Panc1 (cell line): ENCODE data around the gene GALNT10. TPM values are rescaled to one million over a fixed set of nuclear protein-coding genes. Genes with fewer than 3 reads are reported as not detected.

Source experiments
- ATAC-seq: fragments of 200-7000 bp; cut with Tn5 transposase; 2 replicates; pipeline ENCODE4 v1.9.1; 2020; ENCODE audit warnings: mild to moderate bottlenecking, moderate library complexity
- BruUV-seq: library from RNA; stranded (reverse); fragments of 400-500 nt; replicated peaks from 2 replicates; lab custom pipeline; 2021; lab: Mats Ljungman, UMichigan
- CTCF ChIA-PET: fragments of 300-600 bp; sonication (Branson Sonifier 250); formaldehyde crosslinking; loops from one replicate; lab custom pipeline; 2022; ENCODE audit warnings: antibody characterized with exemption; lab: Charles Lee
- POLR2A ChIA-PET: fragments of 300-600 bp; sonication (Branson Sonifier 250); formaldehyde crosslinking; loops from one replicate; lab custom pipeline; 2022; ENCODE audit warnings: antibody characterized with exemption; lab: Charles Lee
- DNase-seq: peaks from one replicate; pipeline ENCODE4 v3.0.0-alpha.2; 2010; ENCODE audit warnings: low read depth, low spot score
- H3K27ac ChIP-seq: 2 replicates; pipeline ENCODE4 v1.5.1; 2011; ENCODE audit warnings: mild to moderate bottlenecking, low read length, inconsistent platforms
- H3K27me3 ChIP-seq: fragments of 200-500 bp; sonication (Bioruptor generic); 2 replicates; pipeline ENCODE4 v1.6.0; 2014; ENCODE audit warnings: low read length, inconsistent platforms; ENCODE audit not compliant: control insufficient read depth, insufficient read depth
- H3K36me3 ChIP-seq: fragments of 200-500 bp; sonication (Bioruptor generic); 2 replicates; pipeline ENCODE4 v1.5.1; 2014; ENCODE audit warnings: inconsistent platforms, mild to moderate bottlenecking, low read length, moderate library complexity; ENCODE audit not compliant: control insufficient read depth, insufficient read depth
- H3K4me1 ChIP-seq: 2 replicates; pipeline ENCODE4 v1.5.1; 2011; ENCODE audit warnings: inconsistent platforms, mild to moderate bottlenecking, low read length, moderate library complexity; ENCODE audit not compliant: control insufficient read depth, insufficient read depth
- H3K4me3 ChIP-seq, 2 experiments: 2 replicates each; pipeline ENCODE4 v1.5.1; 2011 to 2012; ENCODE audit warnings: low read depth in 2 of 2, low read length in 2 of 2, mild to moderate bottlenecking in 2 of 2, inconsistent platforms in 1 of 2, moderate library complexity in 1 of 2
- H3K9me3 ChIP-seq: fragments of 200-500 bp; sonication (Bioruptor generic); 2 replicates; pipeline ENCODE4 v1.5.1; 2014; ENCODE audit warnings: low read depth, mild to moderate bottlenecking, inconsistent platforms, low read length, moderate library complexity; ENCODE audit not compliant: control insufficient read depth, insufficient read depth
- POLR2AphosphoS5 ChIP-seq: IDR thresholded peaks from 2 replicates; pipeline ENCODE4 v1.6.1; 2012; ENCODE audit warnings: mild to moderate bottlenecking, low read depth, low read length, moderate library complexity
- SIN3A ChIP-seq: IDR thresholded peaks from 2 replicates; pipeline ENCODE4 v1.6.1; 2012; ENCODE audit warnings: low read depth, mild to moderate bottlenecking, low read length, moderate library complexity, borderline replicate concordance; ENCODE audit not compliant: insufficient read depth
- TCF7L2 ChIP-seq: IDR thresholded peaks from 2 replicates; pipeline ENCODE4 v1.6.1; 2011; ENCODE audit warnings: mild to moderate bottlenecking, low read depth, low read length, inconsistent platforms
- in situ Hi-C: cut with HindIII; loops from 2 replicates; pipeline ENCODE4 v1.10.0; 2016; ENCODE audit warnings: low sequenced_read_pairs, low pct_unique_long_range_greater_than_20kb
- intact Hi-C: fragments of 100-400 bp; cut with micrococcal nuclease; formaldehyde crosslinking; loops from one replicate; pipeline ENCODE4 v1.10.0; 2022; ENCODE audit not compliant: unreplicated experiment
- total RNA-seq: library from RNA; stranded (reverse); gene quantifications from one replicate; pipeline ENCODE4 v1.2.1, GENCODE V29; 2021; ENCODE audit not compliant: unreplicated experiment
- TF ChIP-seq, protein P1 (sequence below), 2 experiments: IDR thresholded peaks; 2 replicates each; pipeline ENCODE4 v1.6.1; 2011 to 2012; ENCODE audit warnings: low read depth in 2 of 2, control low read depth in 1 of 2, low read length in 1 of 2, mild to moderate bottlenecking in 1 of 2, moderate library complexity in 1 of 2; ENCODE audit not compliant: insufficient read depth in 1 of 2
- TF ChIP-seq, protein P2 (sequence below): fragments of 450-650 bp; IDR thresholded peaks from 2 replicates; pipeline ENCODE4 v1.5.1; 2017; ENCODE audit warnings: mild to moderate bottlenecking

Gene GALNT10
- total RNA-seq, 1 experiment from 2014 or later, result 50.5 TPM

DNA sequence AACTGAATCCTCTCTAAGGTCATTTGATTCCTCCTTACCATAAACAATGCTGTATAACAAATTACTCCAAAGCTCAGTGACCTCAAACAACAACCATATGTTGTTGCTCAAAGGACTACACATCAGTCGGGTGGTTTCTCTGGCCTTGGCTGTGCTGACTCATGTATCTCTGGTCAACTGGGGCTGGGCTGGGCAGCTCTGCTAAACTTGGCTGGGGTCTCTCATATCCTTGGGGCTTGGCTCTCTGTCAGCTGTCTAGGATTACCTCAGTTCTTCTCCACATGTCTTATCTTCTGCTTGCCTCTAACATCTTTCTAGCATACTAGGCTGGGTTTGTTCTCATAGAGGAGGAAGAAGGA lies 86.4 kb downstream of the GALNT10 start:
- POLR2A ChIA-PET, result no interaction called here
- no peak for DNase-seq

DNA sequence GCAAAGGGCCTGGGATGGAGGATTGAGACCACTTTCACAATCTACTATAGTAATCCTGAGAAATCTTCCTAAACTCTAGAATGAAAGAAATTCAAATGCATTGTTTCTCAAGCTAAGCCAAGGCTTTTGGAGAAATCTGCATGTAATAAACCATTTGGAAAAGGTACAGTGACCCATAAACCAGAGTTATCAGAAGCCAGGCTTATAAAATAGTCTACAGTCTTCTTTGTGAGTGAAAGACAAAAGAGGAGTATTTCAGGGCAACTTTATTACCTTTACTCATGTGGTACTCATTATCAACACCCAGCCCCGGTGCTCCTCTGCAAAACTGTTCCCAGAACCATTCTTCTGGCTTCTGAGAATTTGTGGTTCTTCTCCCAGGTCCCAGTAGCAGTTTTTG lies 87.0 kb downstream of the GALNT10 start:
- Histone ChIP-seq H3K4me3 (no peak overlapping the region), H3K27me3 (no peaks in the 10 kb centered on the region), H3K27ac (no peak overlapping the region), H3K36me3 (no peaks in the 10 kb centered on the region), H3K4me1 (0 out of 2 replicates have a peak, but pooled peaks cover 9% of the 10 kb centered on the region), H3K9me3 (no peaks in the 10 kb centered on the region)
- ChIA-PET CTCF (interaction anchor here (0.6 kb wide), 1 partner anchor 128 kb away, joined by 3 read pairs; no protein-coding TSS in a partner anchor), POLR2A (no interaction called here)
- no TSS peak for BruUV-seq
- TF ChIP-seq TCF7L2 (no peak), SIN3A (no peak), POLR2AphosphoS5 (no peak)
- TF ChIP-seq, protein P1, sequence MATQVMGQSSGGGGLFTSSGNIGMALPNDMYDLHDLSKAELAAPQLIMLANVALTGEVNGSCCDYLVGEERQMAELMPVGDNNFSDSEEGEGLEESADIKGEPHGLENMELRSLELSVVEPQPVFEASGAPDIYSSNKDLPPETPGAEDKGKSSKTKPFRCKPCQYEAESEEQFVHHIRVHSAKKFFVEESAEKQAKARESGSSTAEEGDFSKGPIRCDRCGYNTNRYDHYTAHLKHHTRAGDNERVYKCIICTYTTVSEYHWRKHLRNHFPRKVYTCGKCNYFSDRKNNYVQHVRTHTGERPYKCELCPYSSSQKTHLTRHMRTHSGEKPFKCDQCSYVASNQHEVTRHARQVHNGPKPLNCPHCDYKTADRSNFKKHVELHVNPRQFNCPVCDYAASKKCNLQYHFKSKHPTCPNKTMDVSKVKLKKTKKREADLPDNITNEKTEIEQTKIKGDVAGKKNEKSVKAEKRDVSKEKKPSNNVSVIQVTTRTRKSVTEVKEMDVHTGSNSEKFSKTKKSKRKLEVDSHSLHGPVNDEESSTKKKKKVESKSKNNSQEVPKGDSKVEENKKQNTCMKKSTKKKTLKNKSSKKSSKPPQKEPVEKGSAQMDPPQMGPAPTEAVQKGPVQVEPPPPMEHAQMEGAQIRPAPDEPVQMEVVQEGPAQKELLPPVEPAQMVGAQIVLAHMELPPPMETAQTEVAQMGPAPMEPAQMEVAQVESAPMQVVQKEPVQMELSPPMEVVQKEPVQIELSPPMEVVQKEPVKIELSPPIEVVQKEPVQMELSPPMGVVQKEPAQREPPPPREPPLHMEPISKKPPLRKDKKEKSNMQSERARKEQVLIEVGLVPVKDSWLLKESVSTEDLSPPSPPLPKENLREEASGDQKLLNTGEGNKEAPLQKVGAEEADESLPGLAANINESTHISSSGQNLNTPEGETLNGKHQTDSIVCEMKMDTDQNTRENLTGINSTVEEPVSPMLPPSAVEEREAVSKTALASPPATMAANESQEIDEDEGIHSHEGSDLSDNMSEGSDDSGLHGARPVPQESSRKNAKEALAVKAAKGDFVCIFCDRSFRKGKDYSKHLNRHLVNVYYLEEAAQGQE (IDR thresholded peaks at IDR 0.05; ENCODE audit: insufficient read depth in 1 of 2, low read depth in 2 of 2, low read length in 1 of 2), result no peak
- TF ChIP-seq, protein P2, sequence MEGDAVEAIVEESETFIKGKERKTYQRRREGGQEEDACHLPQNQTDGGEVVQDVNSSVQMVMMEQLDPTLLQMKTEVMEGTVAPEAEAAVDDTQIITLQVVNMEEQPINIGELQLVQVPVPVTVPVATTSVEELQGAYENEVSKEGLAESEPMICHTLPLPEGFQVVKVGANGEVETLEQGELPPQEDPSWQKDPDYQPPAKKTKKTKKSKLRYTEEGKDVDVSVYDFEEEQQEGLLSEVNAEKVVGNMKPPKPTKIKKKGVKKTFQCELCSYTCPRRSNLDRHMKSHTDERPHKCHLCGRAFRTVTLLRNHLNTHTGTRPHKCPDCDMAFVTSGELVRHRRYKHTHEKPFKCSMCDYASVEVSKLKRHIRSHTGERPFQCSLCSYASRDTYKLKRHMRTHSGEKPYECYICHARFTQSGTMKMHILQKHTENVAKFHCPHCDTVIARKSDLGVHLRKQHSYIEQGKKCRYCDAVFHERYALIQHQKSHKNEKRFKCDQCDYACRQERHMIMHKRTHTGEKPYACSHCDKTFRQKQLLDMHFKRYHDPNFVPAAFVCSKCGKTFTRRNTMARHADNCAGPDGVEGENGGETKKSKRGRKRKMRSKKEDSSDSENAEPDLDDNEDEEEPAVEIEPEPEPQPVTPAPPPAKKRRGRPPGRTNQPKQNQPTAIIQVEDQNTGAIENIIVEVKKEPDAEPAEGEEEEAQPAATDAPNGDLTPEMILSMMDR, result no peak
- ATAC-seq, result no peak
- intact Hi-C loops, result no loop called here
- in situ Hi-C loops, result no loop called here
- DNase-seq, result no peak

More for the DNA sequence above, 86.4 kb downstream of the GALNT10 start:
- no peak for ATAC-seq
- no TSS peak for BruUV-seq
- Histone ChIP-seq H3K36me3 (no peaks in the 10 kb centered on the region), H3K4me3 (no peak overlapping the region), H3K4me1 (0 out of 2 replicates have a peak, but pooled peaks cover 9% of the 10 kb centered on the region), H3K27me3 (no peaks in the 10 kb centered on the region), H3K27ac (no peak overlapping the region), H3K9me3 (no peaks in the 10 kb centered on the region)
- CTCF ChIA-PET, result interaction anchor here (0.6 kb wide), 1 partner anchor 128 kb away, joined by 3 read pairs; no protein-coding TSS in a partner anchor
- no peak for TF ChIP-seq TCF7L2
- TF ChIP-seq, protein P2, result no peak
- TF ChIP-seq POLR2AphosphoS5, result no peak
- TF ChIP-seq, protein P1 (IDR thresholded peaks at IDR 0.05; ENCODE audit: insufficient read depth in 1 of 2, low read depth in 2 of 2, low read length in 1 of 2), result no peak
- TF ChIP-seq SIN3A, result no peak
- in situ Hi-C loops (no loop called here), intact Hi-C loops (no loop called here)
